Fibroblast of mammary gland (primary cell): ENCODE measurements around the gene ZFR.

Source experiments
- DNase-seq: peaks from one replicate; pipeline ENCODE4 v3.0.0-alpha.2; 2010; ENCODE audit warnings: low read depth
- H3K4me3 ChIP-seq: 2 replicates; pipeline ENCODE4 v1.5.1; 2011; ENCODE audit warnings: low read depth, mild to moderate bottlenecking, low read length, moderate library complexity; ENCODE audit not compliant: control insufficient read depth
- CTCF ChIP-seq: conservative IDR thresholded peaks from 2 replicates; pipeline ENCODE4 v1.5.1; 2011; ENCODE audit warnings: low read depth, low read length, inconsistent platforms; ENCODE audit not compliant: control insufficient read depth, insufficient read depth

The ZFR gene

GRCh38 chr5:32387841-32388240 is 56.7 kb downstream of the ZFR start:
- no peak overlapping the region for H3K4me3 ChIP-seq
- no peak for TF ChIP-seq CTCF
- no peak for DNase-seq

GRCh38 chr5:32387211-32387610 is 57.3 kb downstream of the ZFR start:
- DNase-seq: peak; percentile 48

GRCh38 chr5:32384621-32385020 is 59.9 kb downstream of the ZFR start:
- H3K4me3 ChIP-seq: no peak overlapping the region
- DNase-seq: no peak
- TF ChIP-seq CTCF: no peak

More at GRCh38 chr5:32387211-32387610, 57.3 kb downstream of the ZFR start:
- no peak for TF ChIP-seq CTCF
- H3K4me3 ChIP-seq: no peak overlapping the region

- DNase-seq: no peak
- no peak overlapping the region for H3K4me3 ChIP-seq
- no peak for TF ChIP-seq CTCF
Measured at GRCh38 chr5:32383586-32383985, 61.0 kb downstream of the ZFR start.

GRCh38 chr5:32383065-32383464 is 61.5 kb downstream of the ZFR start:
- TF ChIP-seq CTCF: no peak
- DNase-seq: no peak
- H3K4me3 ChIP-seq: no peak overlapping the region

GRCh38 chr5:32379421-32379820 is 65.1 kb downstream of the ZFR start:
- no peak for TF ChIP-seq CTCF

GRCh38 chr5:32378966-32379365 is 65.6 kb downstream of the ZFR start:
- DNase-seq: no peak
- no peak overlapping the region for H3K4me3 ChIP-seq
- no peak for TF ChIP-seq CTCF

More at GRCh38 chr5:32379421-32379820, 65.1 kb downstream of the ZFR start:
- DNase-seq: no peak
- H3K4me3 ChIP-seq: no peak overlapping the region
